Activated CD4-positive, alpha-beta T cell treated with anti-CD3 and anti-CD28 coated beads for 36 hours (primary cell): ENCODE data around the gene KMT2B. TPM values are rescaled to one million over a fixed set of nuclear protein-coding genes. Genes with fewer than 3 reads are reported as not detected.

Experiments
- ATAC-seq: fragments of 200-7000 bp; cut with Tn5 transposase; one replicate; pipeline ENCODE4 v1.10.0; 2021; ENCODE audit warnings: mild to moderate bottlenecking, moderate library complexity
- CTCF ChIA-PET: fragments of 350-600 bp; sonication (Branson Sonifier 250); formaldehyde crosslinking; loops from one replicate; lab custom pipeline; 2021; ENCODE audit warnings: antibody characterized with exemption; lab: Charles Lee
- POLR2A ChIA-PET: fragments of 350-600 bp; sonication (Branson Sonifier 250); formaldehyde crosslinking; loops from one replicate; lab custom pipeline; 2021; ENCODE audit warnings: antibody characterized with exemption, inconsistent platforms; lab: Charles Lee
- DNase-seq: peaks from one replicate; pipeline ENCODE4 v3.0.0-alpha.2; 2020
- H3K27ac Mint-ChIP-seq: one replicate; pipeline ENCODE4 v1.8.0; 2021; ENCODE audit warnings: mixed read lengths
- H3K27me3 Mint-ChIP-seq: one replicate; pipeline ENCODE4 v1.8.0; 2021; ENCODE audit warnings: mixed read lengths
- H3K36me3 Mint-ChIP-seq: one replicate; pipeline ENCODE4 v1.8.0; 2021; ENCODE audit warnings: low read depth, mixed read lengths
- H3K4me1 Mint-ChIP-seq: one replicate; pipeline ENCODE4 v1.8.0; 2021; ENCODE audit warnings: mixed read lengths
- H3K4me3 Mint-ChIP-seq: one replicate; pipeline ENCODE4 v1.8.0; 2021; ENCODE audit warnings: mild to moderate bottlenecking, moderate library complexity, mixed read lengths
- H3K9me3 Mint-ChIP-seq: one replicate; pipeline ENCODE4 v1.8.0; 2021; ENCODE audit warnings: low read depth, mixed read lengths
- intact Hi-C, 2 experiments: fragments of 100-400 bp; cut with DNase I in 1 of 2; cut with micrococcal nuclease in 1 of 2; formaldehyde crosslinking; loops; one replicate each; pipeline versions ENCODE4 v1.14.2 to v1.15.1; 2022 to 2024; cut with DNase I, micrococcal nuclease
- total RNA-seq, 2 experiments: library from RNA; stranded (reverse); gene quantifications; one replicate each; pipeline ENCODE4 v1.2.3, GENCODE V29; 2021

KMT2B gene
- total RNA-seq, 2 experiments from 2014 or later, result 48.6 to 49.4 TPM

DNA sequence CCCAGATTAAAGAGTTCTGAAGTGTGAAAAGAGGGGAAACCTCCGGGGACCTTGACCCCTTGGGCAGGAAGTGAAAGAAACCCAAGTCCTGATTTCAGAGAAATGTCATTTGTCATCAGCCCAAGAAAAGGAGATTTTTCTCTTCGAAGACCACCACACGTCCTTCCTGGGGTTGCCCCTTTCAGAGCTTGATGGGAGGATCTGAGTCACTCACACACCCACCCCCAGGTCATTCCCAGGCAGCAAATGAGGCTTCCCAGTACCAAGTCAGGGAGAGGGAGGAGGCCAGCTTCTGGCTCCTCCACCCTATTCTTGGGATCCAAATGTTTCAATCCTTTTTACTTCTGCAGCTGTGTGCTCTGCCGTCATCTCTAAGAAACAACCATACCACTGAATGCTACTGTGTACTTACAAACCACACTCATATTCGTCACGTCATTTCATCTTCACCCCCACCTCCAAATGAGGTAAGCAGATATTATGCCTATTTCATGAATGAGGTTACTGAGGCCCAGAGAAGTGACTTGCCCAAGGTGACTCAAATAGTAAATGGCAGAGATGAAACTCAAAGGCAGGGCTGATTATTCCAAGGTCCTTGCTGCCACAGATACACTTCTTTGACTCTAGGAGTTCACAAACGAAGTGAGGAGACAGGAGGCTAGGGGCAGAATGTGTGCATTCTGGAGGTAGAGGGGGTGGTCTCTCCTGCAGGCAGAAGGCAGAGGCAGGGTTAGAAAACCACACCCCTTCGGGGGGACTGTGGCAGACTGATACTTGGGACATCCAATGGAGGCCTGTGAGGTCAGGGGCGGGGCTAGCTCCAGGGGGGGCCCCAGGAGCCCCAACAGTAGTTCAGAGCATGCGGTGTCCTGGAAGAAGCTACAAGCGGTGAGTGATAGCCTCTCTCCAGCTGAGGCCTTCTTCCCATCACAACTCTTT is 5.0 kb upstream of the KMT2B start:
- POLR2A ChIA-PET, result interaction anchor here (0.6 to 4.0 kb wide), 13 partner anchors 11 to 724 kb away, joined by 3 to 34 read pairs (median 5); partner anchors contain the start of genes HSPB6, IGFLR1, LIN37 and PSENEN
- ATAC-seq, result peak; percentile 36
- peak overlapping the region; percentile 97 for H3K4me3 Mint-ChIP-seq
- intact Hi-C loops, result loop anchor here (1.0 to 10.0 kb wide), 7 partner anchors 166 to 774 kb away; partner anchors contain the start of genes OVOL3 (in 1 of the 2), POLR2I (in 1 of the 2), TBCB (in 1 of the 2) and THAP8 (in 1 of the 2)
- H3K27ac Mint-ChIP-seq, result peak overlapping the region; percentile 100
- H3K36me3 Mint-ChIP-seq, result peaks cover 42% of the 10 kb centered on the region
- CTCF ChIA-PET, result interaction anchor here (0.6 to 8.6 kb wide), 7 partner anchors 11 to 65 kb away, joined by 3 to 106 read pairs (median 8); partner anchors contain the start of genes COX6B1, LIN37, PSENEN and U2AF1L4
- DNase-seq, result peak; percentile 92
- H3K9me3 Mint-ChIP-seq, result peaks cover 2% of the 10 kb centered on the region
- H3K4me1 Mint-ChIP-seq, result peaks cover 43% of the 10 kb centered on the region
- H3K27me3 Mint-ChIP-seq, result no peaks in the 10 kb centered on the region

DNA sequence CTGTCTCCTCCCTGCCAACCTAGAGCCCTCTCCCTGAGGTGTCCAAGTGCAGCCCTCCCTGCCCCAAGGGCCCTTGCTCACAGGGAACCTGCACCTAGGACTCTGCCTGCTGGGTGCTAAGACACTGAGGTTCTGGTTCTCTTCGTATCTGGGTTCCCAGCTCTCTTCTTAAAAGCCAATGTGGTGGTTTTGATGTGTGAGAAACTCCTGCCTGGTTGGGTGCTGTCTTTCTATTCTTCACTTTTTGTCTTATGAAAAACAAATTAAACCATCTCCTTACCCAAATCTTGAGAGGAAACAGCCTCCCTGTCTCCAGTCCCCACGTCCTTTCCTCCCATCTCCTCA is 4.3 kb upstream of the KMT2B start:
- Mint-ChIP-seq H3K4me3 (peak overlapping the region; percentile 97), H3K27ac (peak overlapping the region; percentile 100), H3K4me1 (peaks cover 43% of the 10 kb centered on the region), H3K27me3 (no peaks in the 10 kb centered on the region), H3K9me3 (peaks cover 2% of the 10 kb centered on the region), H3K36me3 (peaks cover 42% of the 10 kb centered on the region)
- DNase-seq (no peak), ATAC-seq (no peak)
- ChIA-PET CTCF (interaction anchor here (0.6 to 8.6 kb wide), 7 partner anchors 9 to 69 kb away, joined by 3 to 106 read pairs (median 8); partner anchors contain the start of genes PSENEN, U2AF1L4 and ZBTB32), POLR2A (interaction anchor here (0.6 to 4.0 kb wide), 10 partner anchors 11 to 217 kb away, joined by 3 to 34 read pairs (median 4); partner anchors contain the start of genes HSPB6, IGFLR1, LIN37 and PSENEN)
- intact Hi-C loops, result loop anchor here (1.0 to 10.0 kb wide), 7 partner anchors 166 to 774 kb away; partner anchors contain the start of genes OVOL3 (in 1 of the 2), POLR2I (in 1 of the 2), TBCB (in 1 of the 2) and THAP8 (in 1 of the 2)

DNA sequence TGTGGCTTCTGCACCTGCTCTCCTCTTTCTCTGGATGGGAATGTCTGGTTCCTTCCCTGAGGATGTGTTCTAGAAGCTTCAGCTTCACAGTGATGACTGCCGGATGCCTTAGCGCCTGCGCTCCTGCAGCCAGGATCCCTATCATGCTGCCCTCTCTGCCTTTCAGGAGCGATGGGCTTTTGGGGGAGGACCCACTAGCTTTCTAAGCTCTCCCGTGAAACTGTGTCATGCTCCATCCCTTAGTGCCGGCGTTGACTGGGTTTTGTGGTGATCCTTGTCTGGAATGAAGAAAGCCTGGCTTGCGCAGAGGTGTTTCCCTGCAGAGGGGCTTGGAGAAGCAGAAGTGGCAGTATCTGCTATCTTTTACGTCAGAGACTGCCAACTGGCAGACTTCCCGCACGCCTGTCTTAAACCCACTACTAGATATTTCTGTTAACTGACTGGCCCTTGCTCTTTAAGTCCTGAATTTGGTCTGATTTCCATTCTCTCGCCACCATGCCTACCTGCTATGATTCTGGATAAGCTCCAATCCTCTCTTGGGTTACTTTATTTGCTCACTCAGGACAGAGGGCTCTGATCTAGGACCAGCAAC is 3.8 kb upstream of the KMT2B start:
- Mint-ChIP-seq H3K36me3 (peaks cover 47% of the 10 kb centered on the region), H3K27me3 (no peaks in the 10 kb centered on the region), H3K9me3 (peaks cover 2% of the 10 kb centered on the region), H3K4me1 (peaks cover 45% of the 10 kb centered on the region), H3K4me3 (peak overlapping the region; percentile 97), H3K27ac (peak overlapping the region; percentile 100)
- no peak for ATAC-seq
- CTCF ChIA-PET, result interaction anchor here (1.0 to 8.6 kb wide), 8 partner anchors 9 to 70 kb away, joined by 3 to 106 read pairs (median 6); partner anchors contain the start of genes COX6B1, LIN37, PSENEN and U2AF1L4
- intact Hi-C loops, result loop anchor here (1.0 to 10.0 kb wide), 7 partner anchors 167 to 773 kb away; partner anchors contain the start of genes OVOL3 (in 1 of the 2), POLR2I (in 1 of the 2), TBCB (in 1 of the 2) and THAP8 (in 1 of the 2)
- no peak for DNase-seq
- POLR2A ChIA-PET, result interaction anchor here (0.6 to 4.0 kb wide), 6 partner anchors 12 to 298 kb away, joined by 3 to 34 read pairs (median 4); partner anchors contain the start of genes HSPB6, PSENEN and U2AF1L4

DNA sequence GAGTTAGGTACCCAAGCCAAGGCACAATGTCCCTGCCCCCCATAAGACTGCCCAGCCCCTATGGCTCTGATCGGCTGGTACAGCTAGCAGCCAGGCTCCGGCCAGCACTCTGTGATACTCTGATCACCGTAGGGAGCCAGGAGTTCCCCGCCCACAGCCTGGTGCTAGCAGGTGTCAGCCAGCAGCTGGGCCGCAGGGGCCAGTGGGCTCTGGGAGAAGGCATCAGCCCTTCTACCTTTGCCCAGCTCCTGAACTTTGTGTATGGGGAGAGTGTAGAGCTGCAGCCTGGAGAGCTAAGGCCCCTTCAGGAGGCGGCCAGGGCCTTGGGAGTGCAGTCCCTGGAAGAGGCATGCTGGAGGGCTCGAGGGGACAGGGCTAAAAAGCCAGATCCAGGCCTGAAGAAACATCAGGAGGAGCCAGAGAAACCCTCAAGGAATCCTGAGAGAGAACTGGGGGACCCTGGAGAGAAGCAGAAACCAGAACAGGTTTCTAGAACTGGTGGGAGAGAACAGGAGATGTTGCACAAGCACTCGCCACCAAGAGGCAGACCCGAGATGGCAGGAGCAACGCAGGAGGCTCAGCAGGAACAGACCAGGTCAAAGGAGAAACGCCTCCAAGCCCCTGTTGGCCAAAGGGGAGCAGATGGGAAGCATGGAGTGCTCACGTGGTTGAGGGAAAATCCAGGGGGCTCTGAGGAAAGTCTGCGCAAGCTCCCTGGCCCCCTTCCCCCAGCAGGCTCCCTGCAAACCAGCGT is 3.0 kb upstream of the KMT2B start:
- Mint-ChIP-seq H3K27ac (peak overlapping the region; percentile 100), H3K36me3 (peaks cover 54% of the 10 kb centered on the region), H3K4me3 (peak overlapping the region; percentile 97), H3K9me3 (peaks cover 2% of the 10 kb centered on the region), H3K4me1 (peaks cover 49% of the 10 kb centered on the region), H3K27me3 (no peaks in the 10 kb centered on the region)
- DNase-seq (peak; percentile 72), ATAC-seq (no peak)
- intact Hi-C loops, result loop anchor here (1.0 to 10.0 kb wide), 5 partner anchors 167 to 773 kb away; partner anchors contain the start of genes ALKBH6 (in 1 of the 2), OVOL3 (in 1 of the 2), POLR2I (in 1 of the 2) and TBCB (in 1 of the 2)
- ChIA-PET CTCF (interaction anchor here (1.0 to 8.6 kb wide), 7 partner anchors 10 to 70 kb away, joined by 3 to 106 read pairs (median 4); partner anchors contain the start of genes COX6B1, LIN37 and ZBTB32), POLR2A (interaction anchor here (0.8 to 4.0 kb wide), 2 partner anchors 13 to 297 kb away, joined by 3 to 34 read pairs; no protein-coding TSS in a partner anchor)

DNA sequence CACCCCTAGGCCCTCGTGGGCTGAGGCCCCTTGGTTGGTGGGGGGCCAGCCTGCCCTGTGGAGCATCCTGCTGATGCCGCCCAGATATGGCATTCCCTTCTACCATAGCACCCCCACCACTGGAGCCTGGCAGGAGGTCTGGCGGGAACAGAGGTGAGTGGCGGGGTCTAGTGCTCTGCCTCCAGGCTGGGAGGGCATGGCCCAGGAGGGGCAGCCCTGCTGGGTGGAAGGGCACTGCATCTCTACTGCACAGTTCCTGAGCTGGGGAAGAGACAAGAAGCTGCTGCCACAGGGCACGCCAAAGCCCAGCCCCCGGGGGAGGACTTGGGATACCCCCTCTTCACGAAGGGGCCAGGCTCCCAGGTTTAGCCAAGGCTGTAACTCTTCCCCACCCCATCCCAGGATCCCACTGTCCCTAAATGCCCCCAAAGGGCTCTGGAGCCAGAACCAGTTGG is 2.4 kb upstream of the KMT2B start:
- peaks cover 56% of the 10 kb centered on the region for H3K36me3 Mint-ChIP-seq
- POLR2A ChIA-PET, result interaction anchor here (0.7 kb wide), 1 partner anchor 13 kb away, joined by 4 read pairs; no protein-coding TSS in a partner anchor
- H3K4me1 Mint-ChIP-seq, result peaks cover 49% of the 10 kb centered on the region
- peak overlapping the region; percentile 90 for H3K27ac Mint-ChIP-seq
- peaks cover 2% of the 10 kb centered on the region for H3K9me3 Mint-ChIP-seq
- CTCF ChIA-PET, result interaction anchor here (0.7 to 8.6 kb wide), 4 partner anchors 13 to 1759 kb away, joined by 3 to 106 read pairs (median 24); no protein-coding TSS in a partner anchor
- peak overlapping the region; percentile 97 for H3K4me3 Mint-ChIP-seq
- no peaks in the 10 kb centered on the region for H3K27me3 Mint-ChIP-seq
- intact Hi-C loops, result loop anchor here (1.0 to 10.0 kb wide), 3 partner anchors 184 to 399 kb away; partner anchors contain the start of genes ALKBH6 (in 1 of the 2), OVOL3 (in 1 of the 2), POLR2I (in 1 of the 2) and TBCB (in 1 of the 2)
- peak; percentile 47 for DNase-seq
- no peak for ATAC-seq

DNA sequence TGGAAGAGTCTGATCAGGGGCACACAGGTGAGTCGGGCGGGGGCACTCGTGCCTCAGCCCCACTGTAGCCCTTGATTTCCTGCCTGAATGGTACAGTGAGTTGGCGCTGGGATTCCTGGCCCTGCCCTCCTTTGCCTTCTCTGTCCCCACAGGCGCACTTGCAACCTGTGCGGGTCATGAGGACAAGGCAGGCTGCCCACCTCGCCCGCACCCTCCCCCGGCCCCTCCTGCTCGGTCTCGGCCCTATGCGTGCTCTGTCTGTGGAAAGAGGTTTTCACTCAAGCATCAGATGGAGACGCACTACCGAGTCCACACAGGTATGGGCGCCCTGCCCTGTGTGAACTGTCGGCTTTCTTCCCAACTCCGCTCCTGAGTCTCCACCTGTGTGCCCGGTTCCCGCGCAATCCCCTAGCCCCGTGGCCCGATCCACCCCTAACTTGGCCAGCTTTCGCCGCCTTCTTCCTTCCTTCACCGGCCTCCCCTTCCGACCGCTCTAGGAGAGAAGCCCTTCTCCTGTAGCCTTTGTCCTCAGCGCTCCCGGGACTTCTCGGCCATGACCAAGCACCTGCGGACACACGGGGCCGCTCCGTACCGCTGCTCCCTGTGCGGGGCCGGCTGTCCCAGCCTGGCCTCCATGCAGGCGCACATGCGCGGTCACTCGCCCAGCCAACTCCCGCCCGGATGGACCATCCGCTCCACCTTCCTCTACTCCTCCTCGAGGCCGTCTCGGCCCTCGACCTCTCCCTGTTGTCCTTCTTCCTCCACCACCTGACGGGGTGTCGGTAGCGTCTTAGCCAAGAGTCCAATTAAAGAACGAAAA is 1.6 kb upstream of the KMT2B start:
- intact Hi-C loops, result loop anchor here (1.0 to 10.0 kb wide), 4 partner anchors 13 to 399 kb away; partner anchors contain the start of genes ALKBH6 (in 1 of the 2), OVOL3 (in 1 of the 2), POLR2I (in 1 of the 2) and TBCB (in 1 of the 2)
- CTCF ChIA-PET, result interaction anchor here (0.7 to 8.6 kb wide), 3 partner anchors 20 to 1758 kb away, joined by 3 to 106 read pairs (median 3); no protein-coding TSS in a partner anchor
- POLR2A ChIA-PET, result interaction anchor here (0.7 kb wide), 1 partner anchor 14 kb away, joined by 4 read pairs; no protein-coding TSS in a partner anchor
- Mint-ChIP-seq H3K36me3 (peaks cover 57% of the 10 kb centered on the region), H3K9me3 (peaks cover 2% of the 10 kb centered on the region), H3K4me3 (peak overlapping the region; percentile 97), H3K4me1 (peaks cover 43% of the 10 kb centered on the region), H3K27ac (peak overlapping the region; percentile 90), H3K27me3 (no peaks in the 10 kb centered on the region)
- peak; percentile 61 for DNase-seq
- ATAC-seq, result no peak

DNA sequence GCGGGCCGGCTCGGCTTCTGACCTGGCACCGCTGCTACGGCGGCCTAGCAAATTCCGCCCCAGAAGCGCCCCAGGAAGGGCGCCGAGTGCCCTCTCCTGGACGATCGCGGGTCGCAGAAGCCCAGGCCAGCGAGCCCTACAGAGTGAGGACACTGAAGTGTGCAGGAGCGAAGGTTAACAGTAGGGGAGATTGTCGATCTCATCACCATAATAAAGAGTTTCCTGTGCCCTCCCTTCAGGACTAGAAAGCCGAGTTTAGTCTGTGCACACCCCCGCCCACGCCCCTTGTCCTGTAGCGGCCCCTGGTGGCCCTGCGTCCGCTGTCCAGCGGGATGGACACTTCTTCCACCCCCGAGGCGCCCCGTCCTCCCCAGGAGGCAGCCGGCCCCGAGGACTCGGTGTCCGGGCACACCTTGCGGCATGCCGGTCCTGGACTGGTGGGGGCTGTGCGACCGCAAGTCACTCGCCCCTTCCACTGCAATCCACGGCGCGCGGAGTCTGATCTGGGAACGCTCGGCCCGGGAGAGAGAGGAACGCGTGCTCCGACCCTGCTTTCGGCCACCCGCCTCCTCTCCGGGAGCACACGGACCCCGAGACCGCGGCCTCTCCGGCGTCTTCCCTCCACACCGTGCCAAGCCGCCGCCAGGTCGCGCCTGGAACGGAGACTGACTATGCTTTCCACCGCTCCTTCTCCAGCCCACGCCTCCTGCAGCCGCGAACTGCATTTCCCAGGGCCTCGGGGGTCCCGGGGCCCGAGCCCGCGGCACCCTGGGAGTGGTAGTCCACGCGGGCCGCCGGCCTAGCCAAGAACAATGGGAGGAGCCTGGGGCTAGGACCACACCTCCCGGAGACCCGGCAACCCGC is 770 bp upstream of the KMT2B start:
- intact Hi-C loops, result loop anchor here (1.0 to 10.0 kb wide), 21 partner anchors 14 to 398 kb away; partner anchors contain the start of genes PROSER3 (in 2 of the 2), TBCB (in 2 of the 2), ALKBH6 (in 1 of the 2) and ARHGAP33 (in 1 of the 2)
- Mint-ChIP-seq H3K36me3 (peaks cover 61% of the 10 kb centered on the region), H3K9me3 (no peaks in the 10 kb centered on the region), H3K27me3 (no peaks in the 10 kb centered on the region), H3K4me3 (peak overlapping the region; percentile 97), H3K27ac (peak overlapping the region; percentile 90), H3K4me1 (peaks cover 41% of the 10 kb centered on the region)
- ChIA-PET POLR2A (no interaction called here), CTCF (interaction anchor here (8.6 kb wide), 1 partner anchor 21 kb away, joined by 106 read pairs; no protein-coding TSS in a partner anchor)
- peak; percentile 61 for ATAC-seq
- DNase-seq, result peak; percentile 98
